Endothelial cell of umbilical vein (primary cell): ENCODE results near the gene RFX2. TPM values are rescaled to one million over a fixed set of nuclear protein-coding genes. Genes with fewer than 3 reads are reported as not detected.

Experiments used
- BruUV-seq: library from RNA; stranded (reverse); fragments of 400-500 nt; replicated peaks from 2 replicates; lab custom pipeline; 2021; lab: Mats Ljungman, UMichigan
- CTCF ChIA-PET: fragments of 300-600, 350-600 bp; sonication (Branson Sonifier 250); formaldehyde crosslinking; loops from one replicate; lab custom pipeline; 2021; ENCODE audit warnings: antibody characterized with exemption, inconsistent platforms; lab: Charles Lee
- POLR2A ChIA-PET: fragments of 300-600, 350-600 bp; sonication (Branson Sonifier 250); formaldehyde crosslinking; loops from one replicate; lab custom pipeline; 2021; ENCODE audit warnings: antibody characterized with exemption, inconsistent platforms; lab: Charles Lee
- DNase-seq: peaks from one replicate; pipeline ENCODE4 v3.0.0-alpha.2; 2011; ENCODE audit warnings: low read depth, low spot score
- FAIRE-seq: peaks from 2 replicates; lab custom pipeline; 2011; peaks lifted over from hg19 to GRCh38; lab: Jason Lieb, UNC
- H2AFZ ChIP-seq: 2 replicates; pipeline ENCODE4 v1.6.0; 2012; ENCODE audit warnings: low read depth, low read length, control low read depth, inconsistent platforms
- H3K27ac ChIP-seq: 2 replicates; pipeline ENCODE4 v1.5.1; 2011; ENCODE audit warnings: low read depth, mild to moderate bottlenecking, control low read depth, low read length, moderate library complexity; ENCODE audit not compliant: insufficient read depth
- H3K27me3 ChIP-seq, 2 experiments: 2 replicates each; pipeline versions ENCODE4 v1.6.0 to v1.6.1; 2011; ENCODE audit warnings: low read length in 2 of 2, mixed read lengths in 1 of 2; ENCODE audit not compliant: control insufficient read depth in 2 of 2, insufficient read depth in 2 of 2
- H3K36me3 ChIP-seq, 2 experiments: 2 replicates in 1 of 2; 3 replicates in 1 of 2; pipeline ENCODE4 v1.5.1; 2011; ENCODE audit warnings: low read length in 2 of 2, mild to moderate bottlenecking in 1 of 2, moderate library complexity in 1 of 2; ENCODE audit not compliant: control insufficient read depth in 2 of 2, insufficient read depth in 2 of 2; ENCODE audit errors: extremely low read depth in 1 of 2
- H3K4me1 ChIP-seq: 3 replicates; pipeline ENCODE4 v1.5.1; 2011; ENCODE audit warnings: mild to moderate bottlenecking, low read length; ENCODE audit not compliant: control insufficient read depth, insufficient read depth; ENCODE audit errors: extremely low read depth
- H3K4me2 ChIP-seq: 2 replicates; pipeline ENCODE4 v1.6.1; 2011; ENCODE audit warnings: low read length, control low read depth, mixed read lengths; ENCODE audit not compliant: insufficient read depth
- H3K4me3 ChIP-seq, 3 experiments: fragments of 200-600 bp in 1 of 3; sonication (generic), shearing (Covaris generic) in 1 of 3; replicated peaks in 1 of 3; 2 replicates each; pipeline ENCODE4 v1.5.1; 2011 to 2016; ENCODE audit warnings: control low read depth in 3 of 3, low read length in 3 of 3, mild to moderate bottlenecking in 2 of 3, inconsistent platforms in 1 of 3, low read depth in 1 of 3, moderate library complexity in 1 of 3; ENCODE audit not compliant: insufficient read depth in 1 of 3
- H3K79me2 ChIP-seq: 2 replicates; pipeline ENCODE4 v1.6.0; 2012; ENCODE audit warnings: low read length, inconsistent platforms; ENCODE audit not compliant: control insufficient read depth, insufficient read depth
- H3K9ac ChIP-seq: replicated peaks from 2 replicates; pipeline ENCODE3; 2011; ENCODE audit warnings: low read length, control low read depth; ENCODE audit not compliant: insufficient read depth; ENCODE audit errors: extremely low read depth
- H3K9me1 ChIP-seq: replicated peaks from 3 replicates; pipeline ENCODE4 v1.6.0; 2011; ENCODE audit warnings: mild to moderate bottlenecking, low read length; ENCODE audit not compliant: control insufficient read depth, insufficient read depth; ENCODE audit errors: extremely low read depth
- H3K9me3 ChIP-seq: replicated peaks from 2 replicates; pipeline ENCODE4 v1.5.1; 2012; ENCODE audit warnings: low read length, inconsistent platforms; ENCODE audit not compliant: control insufficient read depth, insufficient read depth
- H4K20me1 ChIP-seq: replicated peaks from 2 replicates; pipeline ENCODE3; 2011; ENCODE audit warnings: mild to moderate bottlenecking, low read length; ENCODE audit not compliant: control insufficient read depth, insufficient read depth; ENCODE audit errors: extremely low read depth
- EZH2 ChIP-seq: IDR thresholded peaks from 2 replicates; pipeline ENCODE4 v1.6.1; 2012; ENCODE audit warnings: borderline replicate concordance, low read depth, mild to moderate bottlenecking, moderate library complexity, low read length, inconsistent platforms; ENCODE audit not compliant: severe bottlenecking
- FOS ChIP-seq: IDR thresholded peaks from 2 replicates; pipeline ENCODE4 v1.6.1; 2011; ENCODE audit warnings: mild to moderate bottlenecking, low read length, moderate library complexity, borderline replicate concordance; ENCODE audit not compliant: insufficient read depth
- GATA2 ChIP-seq: IDR thresholded peaks from 2 replicates; pipeline ENCODE4 v1.7.0; 2011; ENCODE audit warnings: low read depth, mild to moderate bottlenecking, moderate library complexity, mixed read lengths, low read length; ENCODE audit not compliant: insufficient read length, insufficient read depth
- JUN ChIP-seq: IDR thresholded peaks from 2 replicates; pipeline ENCODE4 v1.6.1; 2011; ENCODE audit warnings: borderline replicate concordance, low read depth; ENCODE audit not compliant: insufficient read length, insufficient read depth
- MYC ChIP-seq: IDR thresholded peaks from one replicate; pipeline ENCODE4 v1.6.1; 2011; ENCODE audit warnings: mild to moderate bottlenecking, low read depth, low read length
- POLR2A ChIP-seq: IDR thresholded peaks from 2 replicates; pipeline ENCODE4 v1.6.1; 2012; ENCODE audit warnings: low read depth, mild to moderate bottlenecking, control low read depth, low read length
- POLR2AphosphoS5 ChIP-seq: IDR thresholded peaks from 2 replicates; pipeline ENCODE4 v1.6.1; 2012; ENCODE audit warnings: low read depth, mild to moderate bottlenecking, control low read depth, low read length, moderate library complexity; ENCODE audit not compliant: insufficient read depth
- dilution Hi-C: fragments of 300-500 bp; cut with MboI; formaldehyde crosslinking; loops from one replicate; pipeline ENCODE4 v1.15.0; 2019; ENCODE audit warnings: low sequenced_read_pairs; ENCODE audit not compliant: extremely low pct_ligation_motif_present
- intact Hi-C: fragments of 100-400 bp; cut with micrococcal nuclease; formaldehyde crosslinking; loops from one replicate; pipeline ENCODE4 v1.10.0; 2022
- polyA plus RNA-seq, 4 experiments: library from polyadenylated mRNA; depleted of rRNA in 3 of 4; stranded (reverse) in 3 of 4; unstranded in 1 of 4; fragments of >200 nt; gene quantifications; 2 replicates each; pipeline versions ENCODE4 v1.2.1 to v1.2.3, GENCODE V29; 2011 to 2012; ENCODE audit warnings: missing spikeins in 1 of 4
- total RNA-seq: library from RNA; stranded (reverse); gene quantifications from 2 replicates; pipeline ENCODE4 v1.2.3, GENCODE V29; 2021
- TF ChIP-seq, protein P1 (sequence below), 2 donors: IDR thresholded peaks; 1 replicate in 1 of 2; 2 replicates in 1 of 2; pipeline ENCODE4 v1.5.1; 2011; ENCODE audit warnings: low read length in 2 of 2, mild to moderate bottlenecking in 2 of 2, moderate library complexity in 2 of 2, control low read depth in 1 of 2, inconsistent platforms in 1 of 2, low read depth in 1 of 2; ENCODE audit not compliant: insufficient read depth in 1 of 2; ENCODE audit errors: extremely low read depth in 1 of 2
- TF ChIP-seq, protein P2 (sequence below): IDR thresholded peaks from 2 replicates; pipeline ENCODE4 v1.6.1; 2011; ENCODE audit not compliant: insufficient read depth, insufficient read length

RFX2 gene
- total and polyA plus RNA-seq, 2 donors (not counting 3 experiments of a cell fraction or from before 2014, with no cell fraction given) = 16.1 to 19.0 TPM

DNA sequence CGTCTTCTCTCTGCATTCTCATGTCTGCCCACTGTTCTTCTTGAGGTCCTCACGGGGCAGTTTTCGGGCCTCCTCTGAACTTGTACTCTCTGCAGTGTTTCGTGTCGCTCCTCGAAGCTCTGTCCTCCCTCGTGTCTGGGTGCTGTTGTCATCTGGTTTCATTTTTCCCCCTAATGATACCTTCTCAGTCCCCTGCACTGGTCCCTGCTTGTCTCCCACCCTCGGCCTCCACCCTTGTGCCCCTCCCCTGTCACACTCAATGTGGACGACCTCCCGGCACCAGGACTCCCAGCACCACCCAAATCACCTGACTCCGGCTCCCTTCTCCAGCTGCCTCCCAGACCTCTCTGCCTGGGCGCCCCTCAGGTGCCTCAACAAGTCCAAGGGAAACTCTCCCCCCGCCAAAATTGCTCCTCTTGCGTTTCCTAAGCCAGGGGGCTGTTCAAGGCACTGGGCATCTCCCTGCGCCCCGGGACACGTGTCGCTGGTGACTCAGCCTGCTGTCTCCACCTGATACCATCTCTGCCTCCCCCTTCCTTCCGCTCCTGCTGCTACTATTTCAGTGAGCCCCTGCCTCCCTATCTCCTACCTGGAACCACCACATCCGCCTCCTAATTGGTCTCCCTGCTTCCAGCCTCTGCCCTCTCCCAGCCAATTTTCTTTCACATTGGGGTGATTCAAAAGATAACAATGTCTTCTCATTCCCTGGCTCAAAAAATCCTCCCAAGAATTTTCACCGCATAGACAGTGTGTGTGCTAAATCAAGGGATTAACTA lies 49.5 kb downstream of the RFX2 start:
- peak; percentile 85 for FAIRE-seq
- POLR2A ChIA-PET = no interaction called here
- peak overlapping the region; percentile 91 for H3K9ac ChIP-seq
- no peaks in the 10 kb centered on the region for H3K36me3 ChIP-seq
- no peaks in the 10 kb centered on the region for H3K9me1 ChIP-seq
- peak; percentile 61 for TF ChIP-seq POLR2AphosphoS5
- TF ChIP-seq MYC = peak; percentile 47
- no peak for TF ChIP-seq EZH2
- TF ChIP-seq FOS = peak; percentile 35
- TF ChIP-seq, protein P1, sequence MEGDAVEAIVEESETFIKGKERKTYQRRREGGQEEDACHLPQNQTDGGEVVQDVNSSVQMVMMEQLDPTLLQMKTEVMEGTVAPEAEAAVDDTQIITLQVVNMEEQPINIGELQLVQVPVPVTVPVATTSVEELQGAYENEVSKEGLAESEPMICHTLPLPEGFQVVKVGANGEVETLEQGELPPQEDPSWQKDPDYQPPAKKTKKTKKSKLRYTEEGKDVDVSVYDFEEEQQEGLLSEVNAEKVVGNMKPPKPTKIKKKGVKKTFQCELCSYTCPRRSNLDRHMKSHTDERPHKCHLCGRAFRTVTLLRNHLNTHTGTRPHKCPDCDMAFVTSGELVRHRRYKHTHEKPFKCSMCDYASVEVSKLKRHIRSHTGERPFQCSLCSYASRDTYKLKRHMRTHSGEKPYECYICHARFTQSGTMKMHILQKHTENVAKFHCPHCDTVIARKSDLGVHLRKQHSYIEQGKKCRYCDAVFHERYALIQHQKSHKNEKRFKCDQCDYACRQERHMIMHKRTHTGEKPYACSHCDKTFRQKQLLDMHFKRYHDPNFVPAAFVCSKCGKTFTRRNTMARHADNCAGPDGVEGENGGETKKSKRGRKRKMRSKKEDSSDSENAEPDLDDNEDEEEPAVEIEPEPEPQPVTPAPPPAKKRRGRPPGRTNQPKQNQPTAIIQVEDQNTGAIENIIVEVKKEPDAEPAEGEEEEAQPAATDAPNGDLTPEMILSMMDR (IDR thresholded peaks at IDR 0.05; ENCODE audit: extremely low read depth in 1 of 2, insufficient read depth in 1 of 2, low read depth in 1 of 2, low read length in 2 of 2) = no peak
- no peak for TF ChIP-seq POLR2A
- peak; percentile 93 for TF ChIP-seq GATA2
- peak; percentile 23 for TF ChIP-seq JUN
- TF ChIP-seq, protein P2, sequence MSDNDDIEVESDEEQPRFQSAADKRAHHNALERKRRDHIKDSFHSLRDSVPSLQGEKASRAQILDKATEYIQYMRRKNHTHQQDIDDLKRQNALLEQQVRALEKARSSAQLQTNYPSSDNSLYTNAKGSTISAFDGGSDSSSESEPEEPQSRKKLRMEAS = peak; percentile 68
- H3K4me2 ChIP-seq = peak overlapping the region; percentile 30
- H4K20me1 ChIP-seq = no peaks in the 10 kb centered on the region
- H2AFZ ChIP-seq = no peak overlapping the region
- no peak overlapping the region for H3K4me3 ChIP-seq
- dilution Hi-C loops = no loop called here
- peak overlapping the region; percentile 100 for H3K27ac ChIP-seq
- H3K9me3 ChIP-seq = no peaks in the 10 kb centered on the region
- no TSS peak for BruUV-seq
- peaks cover 18% of the 10 kb centered on the region for H3K79me2 ChIP-seq
- H3K4me1 ChIP-seq = peaks cover 76% of the 10 kb centered on the region
- no peaks in the 10 kb centered on the region for H3K27me3 ChIP-seq
- intact Hi-C loops = loop anchor here (5.0 kb wide), 1 partner anchor 212 kb away; no protein-coding TSS in a partner anchor
- CTCF ChIA-PET = interaction anchor here (2.2 kb wide), 1 partner anchor 65 kb away, joined by 30 read pairs; no protein-coding TSS in a partner anchor
- DNase-seq = peak; percentile 61
